Caco-2 (cell line): ENCODE measurements around the gene SNRPD3. TPM values are rescaled to one million over a fixed set of nuclear protein-coding genes. Genes with fewer than 3 reads are reported as not detected.

Experiments used
- total RNA-seq: library from RNA; stranded (reverse); gene quantifications from 2 replicates; pipeline ENCODE4 v1.2.3, GENCODE V29; 2022

SNRPD3 gene
- total RNA-seq, 1 experiment from 2014 or later, result 202 TPM

Other genes starting within 250 kb of the SNRPD3 start
- 4.0 and 4.9 TPM in 2 replicates for gene ADORA2A, start 128.4 kb upstream of the SNRPD3 start, total RNA-seq
- 5.6 and 6.7 TPM in 2 replicates for gene UPB1, start 60.7 kb upstream of the SNRPD3 start, total RNA-seq
- gene GUCD1, start 861 bp upstream of the SNRPD3 start, total RNA-seq, result 120 and 127 TPM in 2 replicates
- 18.6 and 20.4 TPM in 2 replicates for gene LRRC75B, start 37.1 kb downstream of the SNRPD3 start, total RNA-seq
- 9.4 and 12.4 TPM in 2 replicates for gene GGT1, start 47.2 kb downstream of the SNRPD3 start, total RNA-seq
- gene PIWIL3, start 218.7 kb downstream of the SNRPD3 start, total RNA-seq, result 0.16 and 0.45 TPM in 2 replicates